Prostate gland (tissue), 2 donors: ENCODE measurements around the gene CXCL10.

Source experiments
- CTCF ChIP-seq, 4 experiments: fragments of 200-600 bp in 2 of 4; fragments of 450-650 bp in 2 of 4; sonication (generic) in 2 of 4; IDR thresholded peaks; 1 replicate in 3 of 4; 2 replicates in 1 of 4; pipeline ENCODE4 v1.5.1; 2016 to 2019; ENCODE audit warnings: antibody characterized with exemption in 4 of 4, mild to moderate bottlenecking in 2 of 4, moderate library complexity in 2 of 4
- POLR2A ChIP-seq: fragments of 450-650 bp; IDR thresholded peaks from one replicate; pipeline ENCODE4 v1.6.1; 2016; ENCODE audit warnings: antibody characterized with exemption, mild to moderate bottlenecking
- POLR2AphosphoS5 ChIP-seq: sonication (generic); formaldehyde crosslinking; IDR thresholded peaks from one replicate; pipeline ENCODE4 v1.6.1; 2017; ENCODE audit warnings: antibody characterized with exemption

GRCh38 chr4:75985116-75985515, 38.2 kb downstream of the CXCL10 start:
- TF ChIP-seq CTCF (IDR thresholded peaks at IDR 0.05) (no peak), POLR2A (no peak), POLR2AphosphoS5 (no peak)
